Heart left ventricle (tissue), 13 donors: ENCODE results near the gene LPP.

ENCODE experiments used
- POLR2A ChIP-seq, 2 donors: fragments of 450-650 bp; IDR thresholded peaks; one replicate each; pipeline ENCODE4 v1.6.1; 2017; ENCODE audit warnings: antibody characterized with exemption in 2 of 2, mild to moderate bottlenecking in 2 of 2, moderate library complexity in 2 of 2
- TF ChIP-seq, protein P1 (sequence below), 12 donors: fragments of 200-600 bp; sonication (generic) in 4 of 12; IDR thresholded peaks; one replicate each; pipeline versions ENCODE4 v1.5.0 to v1.8.0; 2018 to 2022; ENCODE audit warnings: antibody characterized with exemption in 12 of 12, mild to moderate bottlenecking in 5 of 12
- donor health status: ischemic (EF 13 %, LVEDD 7.1; RV severe dilation, severe dysfunction).
- donor health status: DM: no; HTN: yes; CAD: no.
- donor health status: DM: no; HTN: no; CAD: no.
- donor health status: ischemic (EF 25% LVEDD 6.9; RV normal size, moderate dysfunction).
- donor health status: ischemic (EF 25% LVEDD 5.7; RV mildly dilated, moderate dysfunction).
- donor health status: ischemic (EF 35%, LVEDD 5.7; RV mildly dilated, moderate dysfunction).
- donor health status: nonischemic (EF 11% LVEDD 7.7; RV severe dilation, severe dysfunction).
- donor health status: DM: yes; HTN: yes; CAD: no.
- donor health status: PGD.
- donor health status: ischemic (EF 29% LVEDD 5.4; RV normal size, mild dysfunction).
- donor health status: nonischemic (EF 23%, LVEDD 6.1; RV moderate dilation, normal function).

DNA sequence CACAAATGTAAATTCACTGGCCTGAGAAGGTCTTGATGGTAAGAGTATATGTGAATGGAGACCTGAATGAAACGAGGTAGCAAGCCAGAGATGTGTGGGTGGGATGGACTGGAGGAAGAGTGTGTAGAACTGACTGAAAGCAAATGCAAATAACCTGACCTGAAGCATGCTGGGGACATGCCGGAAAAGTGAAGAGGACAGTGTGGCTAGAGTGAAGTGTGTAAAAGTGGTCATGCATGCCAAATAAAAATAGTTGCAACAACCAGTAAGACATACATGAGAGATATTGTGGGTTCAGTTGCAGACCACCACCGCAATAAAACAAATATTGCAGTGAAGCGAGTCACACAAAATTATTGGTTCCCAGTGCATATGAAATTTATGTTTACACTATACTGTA is 82.3 kb downstream of the LPP start:
- no peak for TF ChIP-seq POLR2A (IDR thresholded peaks at IDR 0.05)
- TF ChIP-seq, protein P1, sequence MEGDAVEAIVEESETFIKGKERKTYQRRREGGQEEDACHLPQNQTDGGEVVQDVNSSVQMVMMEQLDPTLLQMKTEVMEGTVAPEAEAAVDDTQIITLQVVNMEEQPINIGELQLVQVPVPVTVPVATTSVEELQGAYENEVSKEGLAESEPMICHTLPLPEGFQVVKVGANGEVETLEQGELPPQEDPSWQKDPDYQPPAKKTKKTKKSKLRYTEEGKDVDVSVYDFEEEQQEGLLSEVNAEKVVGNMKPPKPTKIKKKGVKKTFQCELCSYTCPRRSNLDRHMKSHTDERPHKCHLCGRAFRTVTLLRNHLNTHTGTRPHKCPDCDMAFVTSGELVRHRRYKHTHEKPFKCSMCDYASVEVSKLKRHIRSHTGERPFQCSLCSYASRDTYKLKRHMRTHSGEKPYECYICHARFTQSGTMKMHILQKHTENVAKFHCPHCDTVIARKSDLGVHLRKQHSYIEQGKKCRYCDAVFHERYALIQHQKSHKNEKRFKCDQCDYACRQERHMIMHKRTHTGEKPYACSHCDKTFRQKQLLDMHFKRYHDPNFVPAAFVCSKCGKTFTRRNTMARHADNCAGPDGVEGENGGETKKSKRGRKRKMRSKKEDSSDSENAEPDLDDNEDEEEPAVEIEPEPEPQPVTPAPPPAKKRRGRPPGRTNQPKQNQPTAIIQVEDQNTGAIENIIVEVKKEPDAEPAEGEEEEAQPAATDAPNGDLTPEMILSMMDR (IDR thresholded peaks at IDR 0.05): no peak
